HepG2 (cell line): ENCODE results near the gene ESYT2. TPM values are rescaled to one million over a fixed set of nuclear protein-coding genes. Genes with fewer than 3 reads are reported as not detected.

Experiments
- ATM ChIP-seq: fragments of 450-650 bp; IDR thresholded peaks from 2 replicates; pipeline ENCODE4 v1.7.1; 2017; ENCODE audit warnings: mild to moderate bottlenecking, borderline replicate concordance
- CBX5 ChIP-seq: sonication (generic); formaldehyde crosslinking; IDR thresholded peaks from 2 replicates; pipeline ENCODE4 v1.4.0; 2020; ENCODE audit warnings: missing genetic modification reagents, borderline replicate concordance
- CEBPG ChIP-seq: IDR thresholded peaks from 2 replicates; pipeline ENCODE4 v1.6.1; 2016
- ELF4 ChIP-seq: sonication (generic); formaldehyde crosslinking; IDR thresholded peaks from 2 replicates; pipeline ENCODE4 v1.5.0; 2020; ENCODE audit warnings: missing genetic modification reagents, mild to moderate bottlenecking, moderate library complexity, borderline replicate concordance
- GATA4 ChIP-seq: sonication (generic); IDR thresholded peaks from 2 replicates; pipeline ENCODE4 v1.6.1; 2016; ENCODE audit warnings: antibody characterized with exemption, low read depth, borderline replicate concordance
- GPN1 ChIP-seq: sonication (generic); formaldehyde crosslinking; IDR thresholded peaks from 2 replicates; pipeline ENCODE4 v1.5.1; 2020; ENCODE audit warnings: missing genetic modification reagents, borderline replicate concordance
- HCFC1 ChIP-seq: fragments of 150-350 bp; IDR thresholded peaks from 2 replicates; pipeline ENCODE4 v1.6.1; 2014; ENCODE audit warnings: low read depth, low read length
- HMG20B ChIP-seq: conservative IDR thresholded peaks from 2 replicates; pipeline ENCODE4 v1.6.1; 2016; ENCODE audit warnings: missing genetic modification reagents, missing compliant biosample characterization
- KLF6 ChIP-seq: IDR thresholded peaks from 2 replicates; pipeline ENCODE4 v1.8.0; 2016; ENCODE audit warnings: missing biosample characterization, missing genetic modification reagents
- MAFF ChIP-seq: IDR thresholded peaks from 2 replicates; pipeline ENCODE4 v1.6.1; 2011; ENCODE audit warnings: low read depth, low read length, improper control_type of control experiment
- PBX3 ChIP-seq: sonication (generic); formaldehyde crosslinking; IDR thresholded peaks from 2 replicates; pipeline ENCODE4 v1.8.1; 2023; ENCODE audit warnings: missing genetic modification reagents, inconsistent platforms, borderline replicate concordance
- SUZ12 ChIP-seq: fragments of 150-350 bp; IDR thresholded peaks from 2 replicates; pipeline ENCODE4 v1.6.1; 2014; ENCODE audit warnings: low read depth, low read length
- SYNCRIP ChIP-seq: fragments of 200-400 bp; formaldehyde crosslinking; IDR thresholded peaks from 2 replicates; pipeline ENCODE4 v1.6.1; 2018; ENCODE audit warnings: mild to moderate bottlenecking, low read depth, low read length; ENCODE audit not compliant: insufficient read depth
- ZBTB20 ChIP-seq: sonication (generic); formaldehyde crosslinking; IDR thresholded peaks from 2 replicates; pipeline ENCODE4 v1.8.1; 2023; ENCODE audit warnings: missing genetic modification reagents, low read depth, mild to moderate bottlenecking, borderline replicate concordance
- ZNF101 ChIP-seq: sonication (generic); formaldehyde crosslinking; IDR thresholded peaks from 2 replicates; pipeline ENCODE4 v1.4.0; 2020; ENCODE audit warnings: mild to moderate bottlenecking, low read depth, missing genetic modification reagents, borderline replicate concordance
- ZNF232 ChIP-seq: sonication (generic); formaldehyde crosslinking; IDR thresholded peaks from 2 replicates; pipeline ENCODE4 v1.4.0; 2020; ENCODE audit warnings: missing genetic modification reagents, borderline replicate concordance
- ZNF337 ChIP-seq: sonication (generic); formaldehyde crosslinking; IDR thresholded peaks from 2 replicates; pipeline ENCODE4 v1.5.1; 2020; ENCODE audit warnings: missing genetic modification reagents, low read depth, mild to moderate bottlenecking, borderline replicate concordance
- ZNF501 ChIP-seq: sonication (generic); formaldehyde crosslinking; IDR thresholded peaks from 2 replicates; pipeline ENCODE4 v1.5.1; 2020; ENCODE audit warnings: mild to moderate bottlenecking, moderate library complexity, missing genetic modification reagents
- ZNF562 ChIP-seq: sonication (generic); formaldehyde crosslinking; IDR thresholded peaks from 2 replicates; pipeline ENCODE4 v1.8.0; 2022; ENCODE audit warnings: missing genetic modification reagents, borderline replicate concordance
- ZNF564 ChIP-seq: sonication (generic); formaldehyde crosslinking; IDR thresholded peaks from 2 replicates; pipeline ENCODE4 v1.8.1; 2023; ENCODE audit warnings: mild to moderate bottlenecking, missing genetic modification reagents
- polyA plus RNA-seq, 8 experiments: library from polyadenylated mRNA; depleted of rRNA in 3 of 8; stranded (reverse) in 7 of 8; unstranded in 1 of 8; fragments of >200 nt; fragmentation: Illumina TruSeq in 4 of 8; extraction: Trizol in 4 of 8; gene quantifications; 2 replicates each; pipeline versions ENCODE4 v1.2.1 to v1.2.3, GENCODE V29; 2011 to 2016; ENCODE audit warnings: low read depth in 4 of 8, missing spikeins in 1 of 8, mixed read lengths in 1 of 8; ENCODE audit not compliant: insufficient read depth in 1 of 8
- total RNA-seq, 5 experiments: library from RNA; depleted of rRNA; stranded (reverse); fragments of >200 nt; fragmentation: Illumina TruSeq; extraction: Trizol; gene quantifications; 2 replicates each; pipeline ENCODE4 v1.2.3, GENCODE V29; 2016; ENCODE audit warnings: low read depth in 1 of 5
- TF ChIP-seq, protein P1 (sequence below): sonication (generic); formaldehyde crosslinking; IDR thresholded peaks from 2 replicates; pipeline ENCODE4 v1.5.1; 2020; ENCODE audit warnings: missing genetic modification reagents, mild to moderate bottlenecking, borderline replicate concordance
- TF ChIP-seq, protein P2 (sequence below): IDR thresholded peaks from 2 replicates; pipeline ENCODE4 v1.6.1; 2016; ENCODE audit warnings: mild to moderate bottlenecking, missing biosample characterization, missing genetic modification reagents
- TF ChIP-seq, protein P3 (sequence below): IDR thresholded peaks from 2 replicates; pipeline ENCODE4 v1.6.1; 2016; ENCODE audit warnings: missing genetic modification reagents, missing compliant biosample characterization
- TF ChIP-seq, protein P4 (sequence below): sonication (generic); formaldehyde crosslinking; conservative IDR thresholded peaks from 2 replicates; pipeline ENCODE4 v1.8.0; 2022; ENCODE audit warnings: low read depth, missing genetic modification reagents

Gene ESYT2
- total and polyA plus RNA-seq, 2 of the 13 experiments (the other 11 are each of a cell fraction or from before 2014, with no cell fraction given), result 28.5 to 37.3 TPM

DNA sequence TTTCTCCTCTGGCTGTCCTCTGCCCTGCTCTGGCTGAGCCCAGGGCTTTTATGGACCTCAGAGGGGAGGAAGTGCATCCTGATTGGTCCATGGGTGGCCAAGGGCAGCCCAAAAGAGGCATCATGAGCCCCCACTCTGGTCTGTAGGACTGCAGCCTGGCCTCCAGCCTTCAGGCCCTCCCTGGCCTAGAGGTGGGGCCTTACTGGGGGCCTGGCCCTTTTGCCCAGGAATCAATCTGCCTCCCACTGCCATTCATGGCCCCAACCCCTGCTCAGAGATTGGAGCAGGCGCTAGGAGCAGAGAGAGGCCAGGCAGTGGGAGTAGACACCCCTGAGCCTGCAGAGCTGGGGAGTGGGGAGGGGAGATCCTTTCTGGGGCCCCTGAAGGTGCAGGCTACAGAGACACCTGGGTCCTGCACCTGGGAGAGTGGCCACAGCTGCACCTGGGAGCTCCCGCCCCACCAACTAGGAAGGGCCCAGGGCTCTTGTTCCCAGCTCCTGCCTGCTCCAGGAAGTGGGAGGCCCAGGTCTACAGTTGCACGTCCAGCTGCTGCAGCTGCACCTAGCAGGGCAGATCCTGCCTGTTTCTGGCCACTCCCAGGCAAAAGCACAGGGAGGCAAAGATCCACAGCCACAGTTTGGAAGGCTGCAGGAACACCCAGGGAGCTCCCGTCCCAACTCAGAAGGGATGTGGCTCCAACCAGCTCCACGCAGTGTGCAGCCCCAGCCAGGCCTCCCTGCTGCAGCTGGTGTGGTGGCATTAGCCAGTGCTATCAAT lies 20.6 kb upstream of the ESYT2 start (continued):
- TF ChIP-seq ZNF337 (CRISPR knock-in tag) (no peak), MAFF (no peak), SYNCRIP (no peak), ZNF562 (CRISPR knock-in tag) (no peak), KLF6 (CRISPR knock-in tag) (no peak), ELF4 (peak; percentile 77; the same call in 1 of the 2 replicates), CBX5 (CRISPR knock-in tag) (no peak; the same call in 1 of the 2 replicates), ZNF232 (peak; percentile 53; the same call in 1 of the 2 replicates), HMG20B (CRISPR knock-in tag) (no peak), PBX3 (CRISPR knock-in tag) (no peak), SUZ12 (no peak), GPN1 (CRISPR knock-in tag) (no peak), ZNF501 (CRISPR knock-in tag) (peak; percentile 79; the same call in 1 of the 2 replicates), ZNF564 (CRISPR knock-in tag) (no peak), CEBPG (no peak), GATA4 (no peak; the same call in 1 of the 2 replicates), HCFC1 (no peak), ZBTB20 (CRISPR knock-in tag) (no peak; the same call in 1 of the 2 replicates), ZNF101 (no peak), ATM (no peak)
- TF ChIP-seq, protein P1, sequence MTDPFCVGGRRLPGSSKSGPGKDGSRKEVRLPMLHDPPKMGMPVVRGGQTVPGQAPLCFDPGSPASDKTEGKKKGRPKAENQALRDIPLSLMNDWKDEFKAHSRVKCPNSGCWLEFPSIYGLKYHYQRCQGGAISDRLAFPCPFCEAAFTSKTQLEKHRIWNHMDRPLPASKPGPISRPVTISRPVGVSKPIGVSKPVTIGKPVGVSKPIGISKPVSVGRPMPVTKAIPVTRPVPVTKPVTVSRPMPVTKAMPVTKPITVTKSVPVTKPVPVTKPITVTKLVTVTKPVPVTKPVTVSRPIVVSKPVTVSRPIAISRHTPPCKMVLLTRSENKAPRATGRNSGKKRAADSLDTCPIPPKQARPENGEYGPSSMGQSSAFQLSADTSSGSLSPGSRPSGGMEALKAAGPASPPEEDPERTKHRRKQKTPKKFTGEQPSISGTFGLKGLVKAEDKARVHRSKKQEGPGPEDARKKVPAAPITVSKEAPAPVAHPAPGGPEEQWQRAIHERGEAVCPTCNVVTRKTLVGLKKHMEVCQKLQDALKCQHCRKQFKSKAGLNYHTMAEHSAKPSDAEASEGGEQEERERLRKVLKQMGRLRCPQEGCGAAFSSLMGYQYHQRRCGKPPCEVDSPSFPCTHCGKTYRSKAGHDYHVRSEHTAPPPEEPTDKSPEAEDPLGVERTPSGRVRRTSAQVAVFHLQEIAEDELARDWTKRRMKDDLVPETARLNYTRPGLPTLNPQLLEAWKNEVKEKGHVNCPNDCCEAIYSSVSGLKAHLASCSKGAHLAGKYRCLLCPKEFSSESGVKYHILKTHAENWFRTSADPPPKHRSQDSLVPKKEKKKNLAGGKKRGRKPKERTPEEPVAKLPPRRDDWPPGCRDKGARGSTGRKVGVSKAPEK (CRISPR knock-in tag), result 0 out of 2 replicates have a peak, but pooled peaks have one; percentile 62
- TF ChIP-seq, protein P2, sequence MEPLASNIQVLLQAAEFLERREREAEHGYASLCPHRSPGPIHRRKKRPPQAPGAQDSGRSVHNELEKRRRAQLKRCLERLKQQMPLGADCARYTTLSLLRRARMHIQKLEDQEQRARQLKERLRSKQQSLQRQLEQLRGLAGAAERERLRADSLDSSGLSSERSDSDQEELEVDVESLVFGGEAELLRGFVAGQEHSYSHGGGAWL (CRISPR knock-in tag), result no peak; the same call in 1 of the 2 replicates
- TF ChIP-seq, protein P3, sequence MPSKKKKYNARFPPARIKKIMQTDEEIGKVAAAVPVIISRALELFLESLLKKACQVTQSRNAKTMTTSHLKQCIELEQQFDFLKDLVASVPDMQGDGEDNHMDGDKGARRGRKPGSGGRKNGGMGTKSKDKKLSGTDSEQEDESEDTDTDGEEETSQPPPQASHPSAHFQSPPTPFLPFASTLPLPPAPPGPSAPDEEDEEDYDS (CRISPR knock-in tag), result peak; percentile 99
- TF ChIP-seq, protein P4, sequence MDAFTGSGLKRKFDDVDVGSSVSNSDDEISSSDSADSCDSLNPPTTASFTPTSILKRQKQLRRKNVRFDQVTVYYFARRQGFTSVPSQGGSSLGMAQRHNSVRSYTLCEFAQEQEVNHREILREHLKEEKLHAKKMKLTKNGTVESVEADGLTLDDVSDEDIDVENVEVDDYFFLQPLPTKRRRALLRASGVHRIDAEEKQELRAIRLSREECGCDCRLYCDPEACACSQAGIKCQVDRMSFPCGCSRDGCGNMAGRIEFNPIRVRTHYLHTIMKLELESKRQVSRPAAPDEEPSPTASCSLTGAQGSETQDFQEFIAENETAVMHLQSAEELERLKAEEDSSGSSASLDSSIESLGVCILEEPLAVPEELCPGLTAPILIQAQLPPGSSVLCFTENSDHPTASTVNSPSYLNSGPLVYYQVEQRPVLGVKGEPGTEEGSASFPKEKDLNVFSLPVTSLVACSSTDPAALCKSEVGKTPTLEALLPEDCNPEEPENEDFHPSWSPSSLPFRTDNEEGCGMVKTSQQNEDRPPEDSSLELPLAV (CRISPR knock-in tag), result no peak
